Lower leg skin (tissue), 3 donors: ENCODE measurements around the gene PACRG.

ENCODE experiments used
- POLR2A ChIP-seq, 2 donors: fragments of 450-650 bp; IDR thresholded peaks; one replicate each; pipeline ENCODE4 v1.6.1; 2016 to 2017; ENCODE audit warnings: antibody characterized with exemption in 2 of 2, mild to moderate bottlenecking in 1 of 2, moderate library complexity in 1 of 2
- TF ChIP-seq, protein P1 (sequence below), 3 donors: fragments of 450-650 bp; IDR thresholded peaks; one replicate each; pipeline ENCODE4 v1.5.1; 2016; ENCODE audit warnings: antibody characterized with exemption in 3 of 3, mild to moderate bottlenecking in 3 of 3, moderate library complexity in 2 of 3

DNA sequence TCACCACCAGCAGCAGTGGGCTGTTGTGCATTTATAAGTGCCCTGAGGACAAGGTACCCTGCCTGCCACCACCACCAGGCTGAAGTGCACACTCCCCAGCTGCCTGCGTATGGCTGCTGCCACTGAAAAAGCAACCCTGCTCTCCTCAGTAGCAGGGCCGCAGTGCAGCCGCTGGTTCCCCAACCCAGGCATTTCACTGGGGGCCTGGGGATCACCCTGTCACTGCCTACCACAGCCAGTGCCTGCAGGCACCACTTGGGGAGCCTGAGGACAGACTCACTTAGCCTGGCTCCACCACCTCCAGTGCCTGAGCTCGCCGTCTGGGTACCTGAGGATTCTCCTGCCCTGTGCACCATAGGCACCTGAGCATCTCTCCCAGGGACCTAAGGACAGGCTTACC lies 215.6 kb downstream of the PACRG start:
- TF ChIP-seq, protein P1, sequence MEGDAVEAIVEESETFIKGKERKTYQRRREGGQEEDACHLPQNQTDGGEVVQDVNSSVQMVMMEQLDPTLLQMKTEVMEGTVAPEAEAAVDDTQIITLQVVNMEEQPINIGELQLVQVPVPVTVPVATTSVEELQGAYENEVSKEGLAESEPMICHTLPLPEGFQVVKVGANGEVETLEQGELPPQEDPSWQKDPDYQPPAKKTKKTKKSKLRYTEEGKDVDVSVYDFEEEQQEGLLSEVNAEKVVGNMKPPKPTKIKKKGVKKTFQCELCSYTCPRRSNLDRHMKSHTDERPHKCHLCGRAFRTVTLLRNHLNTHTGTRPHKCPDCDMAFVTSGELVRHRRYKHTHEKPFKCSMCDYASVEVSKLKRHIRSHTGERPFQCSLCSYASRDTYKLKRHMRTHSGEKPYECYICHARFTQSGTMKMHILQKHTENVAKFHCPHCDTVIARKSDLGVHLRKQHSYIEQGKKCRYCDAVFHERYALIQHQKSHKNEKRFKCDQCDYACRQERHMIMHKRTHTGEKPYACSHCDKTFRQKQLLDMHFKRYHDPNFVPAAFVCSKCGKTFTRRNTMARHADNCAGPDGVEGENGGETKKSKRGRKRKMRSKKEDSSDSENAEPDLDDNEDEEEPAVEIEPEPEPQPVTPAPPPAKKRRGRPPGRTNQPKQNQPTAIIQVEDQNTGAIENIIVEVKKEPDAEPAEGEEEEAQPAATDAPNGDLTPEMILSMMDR (IDR thresholded peaks at IDR 0.05): no peak
- no peak for TF ChIP-seq POLR2A (IDR thresholded peaks at IDR 0.05)
